NCI-H446 (cell line): ENCODE results near the gene POLR1G.
A peak's percentile ranks its signal among the peaks of the same experiment; 100 is the strongest.

Source experiments
- DNase-seq, 2 experiments: peaks; one replicate each; lab custom pipeline; 2025; lab: John Stamatoyannopoulos, UW

Gene POLR1G

GRCh38 chr19:45444318-45445041, 38.0 kb downstream of the POLR1G start:
- peak in 1 of 2 experiments; percentile 29 for DNase-seq

GRCh38 chr19:45445139-45445538, 38.7 kb downstream of the POLR1G start:
- DNase-seq, result no peak

GRCh38 chr19:45446295-45446694, 39.9 kb downstream of the POLR1G start:
- no peak for DNase-seq

GRCh38 chr19:45446944-45447343, 40.5 kb downstream of the POLR1G start:
- peak in 1 of 2 experiments; percentile 46 for DNase-seq

- no peak for DNase-seq
These were observed 41.9 kb downstream of the POLR1G start for GRCh38 chr19:45448425-45448756.

GRCh38 chr19:45448887-45449299, 42.4 kb downstream of the POLR1G start:
- DNase-seq, result no peak

GRCh38 chr19:45450012-45450333, 43.5 kb downstream of the POLR1G start:
- DNase-seq, result no peak

- DNase-seq, result no peak
These were observed 44.8 kb downstream of the POLR1G start for GRCh38 chr19:45451131-45451849.

- no peak for DNase-seq
These were observed 45.5 kb downstream of the POLR1G start for GRCh38 chr19:45451850-45452387.

GRCh38 chr19:45455707-45456499, 49.5 kb downstream of the POLR1G start:
- DNase-seq, result peak; percentile 55 to 91

GRCh38 chr19:45456500-45456815, 50.0 kb downstream of the POLR1G start:
- DNase-seq, result no peak

- DNase-seq, result no peak
These were observed 51.3 kb downstream of the POLR1G start for GRCh38 chr19:45457776-45458175.
